HepG2 (cell line): ENCODE data around the gene TMEM129. TPM values are rescaled to one million over a fixed set of nuclear protein-coding genes. Genes with fewer than 3 reads are reported as not detected.

Experiments used
- CHCHD3 ChIP-seq: sonication (generic); formaldehyde crosslinking; IDR thresholded peaks from 2 replicates; pipeline ENCODE4 v1.8.0; 2022; ENCODE audit warnings: mild to moderate bottlenecking, missing genetic modification reagents, moderate library complexity
- FLYWCH1 ChIP-seq: sonication (generic); formaldehyde crosslinking; IDR thresholded peaks from 2 replicates; pipeline ENCODE4 v1.8.1; 2023; ENCODE audit warnings: mild to moderate bottlenecking, missing genetic modification reagents
- FOXA3 ChIP-seq: IDR thresholded peaks from 2 replicates; pipeline ENCODE4 v1.6.1; 2016; ENCODE audit warnings: missing genetic modification reagents, missing compliant biosample characterization
- FOXM1 ChIP-seq: sonication (generic); formaldehyde crosslinking; IDR thresholded peaks from 2 replicates; pipeline ENCODE4 v1.5.0; 2020; ENCODE audit warnings: missing genetic modification reagents
- MTA3 ChIP-seq: sonication (generic); formaldehyde crosslinking; IDR thresholded peaks from 2 replicates; pipeline ENCODE4 v1.4.0; 2020; ENCODE audit warnings: missing genetic modification reagents
- MTF2 ChIP-seq: sonication (generic); formaldehyde crosslinking; IDR thresholded peaks from 2 replicates; pipeline ENCODE4 v1.5.0; 2020; ENCODE audit warnings: missing genetic modification reagents, borderline replicate concordance
- ONECUT2 ChIP-seq: sonication (generic); formaldehyde crosslinking; IDR thresholded peaks from 2 replicates; pipeline ENCODE4 v1.4.0; 2020; ENCODE audit warnings: missing genetic modification reagents
- RARG ChIP-seq: sonication (generic); formaldehyde crosslinking; IDR thresholded peaks from 2 replicates; pipeline ENCODE4 v1.4.0; 2020; ENCODE audit warnings: low read depth, mild to moderate bottlenecking, missing genetic modification reagents
- TGIF2 ChIP-seq: IDR thresholded peaks from 2 replicates; pipeline ENCODE4 v1.6.1; 2016; ENCODE audit warnings: control low read depth, missing compliant biosample characterization
- THAP8 ChIP-seq: sonication (generic); formaldehyde crosslinking; IDR thresholded peaks from 2 replicates; pipeline ENCODE4 v1.5.1; 2020; ENCODE audit warnings: missing genetic modification reagents, mild to moderate bottlenecking, borderline replicate concordance
- TMF1 ChIP-seq: sonication (generic); formaldehyde crosslinking; IDR thresholded peaks from 2 replicates; pipeline ENCODE4 v1.8.1; 2022; ENCODE audit warnings: low read depth, missing genetic modification reagents
- ZFY ChIP-seq: sonication (generic); formaldehyde crosslinking; IDR thresholded peaks from 2 replicates; pipeline ENCODE4 v1.4.0; 2020; ENCODE audit warnings: missing genetic modification reagents
- ZNF121 ChIP-seq: sonication (generic); formaldehyde crosslinking; IDR thresholded peaks from 2 replicates; pipeline ENCODE4 v1.5.0; 2020; ENCODE audit warnings: mild to moderate bottlenecking, missing genetic modification reagents
- ZNF230 ChIP-seq: sonication (generic); formaldehyde crosslinking; IDR thresholded peaks from 2 replicates; pipeline ENCODE4 v1.4.0; 2020; ENCODE audit warnings: mild to moderate bottlenecking, missing genetic modification reagents
- ZNF282 ChIP-seq: fragments of 450-650 bp; IDR thresholded peaks from 2 replicates; pipeline ENCODE4 v1.6.1; 2018; ENCODE audit not compliant: partially characterized antibody
- ZNF329 ChIP-seq: sonication (generic); formaldehyde crosslinking; IDR thresholded peaks from 2 replicates; pipeline ENCODE4 v1.9.0; 2021; ENCODE audit warnings: low read depth, mild to moderate bottlenecking, missing genetic modification reagents
- ZNF383 ChIP-seq: sonication (generic); formaldehyde crosslinking; IDR thresholded peaks from 2 replicates; pipeline ENCODE4 v1.4.0; 2020; ENCODE audit warnings: missing genetic modification reagents, mild to moderate bottlenecking, borderline replicate concordance
- ZNF468 ChIP-seq: sonication (generic); formaldehyde crosslinking; IDR thresholded peaks from 2 replicates; pipeline ENCODE4 v1.8.0; 2022; ENCODE audit warnings: mild to moderate bottlenecking, moderate library complexity, missing genetic modification reagents
- ZNF569 ChIP-seq: sonication (generic); formaldehyde crosslinking; IDR thresholded peaks from 2 replicates; pipeline ENCODE4 v1.5.0; 2020; ENCODE audit warnings: mild to moderate bottlenecking, missing genetic modification reagents, moderate library complexity, borderline replicate concordance
- ZNF678 ChIP-seq: sonication (generic); formaldehyde crosslinking; IDR thresholded peaks from 2 replicates; pipeline ENCODE4 v1.4.0; 2020; ENCODE audit warnings: mild to moderate bottlenecking, missing genetic modification reagents
- ZNF740 ChIP-seq: sonication (generic); formaldehyde crosslinking; IDR thresholded peaks from 2 replicates; pipeline ENCODE4 v1.4.0; 2020; ENCODE audit warnings: missing genetic modification reagents
- ZNF776 ChIP-seq: sonication (generic); formaldehyde crosslinking; IDR thresholded peaks from 2 replicates; pipeline ENCODE4 v1.4.0; 2020; ENCODE audit warnings: mild to moderate bottlenecking, missing genetic modification reagents
- polyA plus RNA-seq, 8 experiments: library from polyadenylated mRNA; depleted of rRNA in 3 of 8; stranded (reverse) in 7 of 8; unstranded in 1 of 8; fragments of >200 nt; fragmentation: Illumina TruSeq in 4 of 8; extraction: Trizol in 4 of 8; gene quantifications; 2 replicates each; pipeline versions ENCODE4 v1.2.1 to v1.2.3, GENCODE V29; 2011 to 2016; ENCODE audit warnings: low read depth in 4 of 8, missing spikeins in 1 of 8, mixed read lengths in 1 of 8; ENCODE audit not compliant: insufficient read depth in 1 of 8
- total RNA-seq, 5 experiments: library from RNA; depleted of rRNA; stranded (reverse); fragments of >200 nt; fragmentation: Illumina TruSeq; extraction: Trizol; gene quantifications; 2 replicates each; pipeline ENCODE4 v1.2.3, GENCODE V29; 2016; ENCODE audit warnings: low read depth in 1 of 5
- TF ChIP-seq, protein P1 (sequence below): sonication (generic); formaldehyde crosslinking; IDR thresholded peaks from 2 replicates; pipeline ENCODE4 v1.4.0; 2020; ENCODE audit warnings: missing genetic modification reagents
- TF ChIP-seq, protein P2 (sequence below): sonication (generic); formaldehyde crosslinking; IDR thresholded peaks from 2 replicates; pipeline ENCODE4 v1.9.0; 2021; ENCODE audit warnings: missing genetic modification reagents, borderline replicate concordance

TMEM129 gene
- total and polyA plus RNA-seq, 2 of the 13 experiments (the other 11 are each of a cell fraction or from before 2014, with no cell fraction given): 19.0 to 25.8 TPM

DNA sequence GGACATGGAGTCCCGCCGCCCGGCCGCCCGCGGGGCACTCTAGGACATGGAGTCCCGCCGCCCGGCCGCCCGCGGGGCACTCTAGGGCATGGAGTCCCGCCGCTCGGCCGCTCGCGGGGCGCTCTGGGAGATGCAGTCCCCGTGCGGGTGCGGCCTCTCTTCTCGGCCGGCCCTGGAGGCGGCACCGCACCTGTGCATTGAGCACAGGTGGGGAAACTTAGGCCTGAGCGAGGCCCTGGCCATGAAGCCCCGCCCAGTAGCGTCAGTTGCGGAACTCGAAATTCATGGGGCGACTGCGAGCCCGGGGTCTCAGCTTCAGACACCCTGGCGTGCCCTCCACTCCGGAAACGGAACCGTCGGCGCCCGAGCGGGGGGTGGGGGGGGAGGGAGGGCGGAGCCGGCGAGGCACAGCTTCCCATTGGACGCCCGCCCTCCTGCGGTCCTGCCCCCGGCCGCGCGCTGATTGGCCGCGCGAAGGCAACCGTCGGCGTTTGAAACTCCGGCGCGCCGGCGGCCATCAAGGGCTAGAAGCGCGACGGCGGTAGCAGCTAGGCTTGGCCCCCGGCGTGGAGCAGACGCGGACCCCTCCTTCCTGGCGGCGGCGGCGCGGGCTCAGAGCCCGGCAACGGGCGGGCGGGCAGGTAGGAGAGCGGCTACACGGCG lies at the start of gene TMEM129, which contains the start of gene TACC3 (continued):
- TF ChIP-seq ZNF329 (CRISPR knock-in tag) (no peak), ZNF468 (CRISPR knock-in tag) (no peak), ZNF776 (CRISPR knock-in tag) (no peak), MTA3 (CRISPR knock-in tag) (no peak), ZNF740 (CRISPR knock-in tag) (peak; percentile 54; the same call in 1 of the 2 replicates), RARG (no peak), ZNF383 (no peak), CHCHD3 (CRISPR knock-in tag) (no peak), THAP8 (CRISPR knock-in tag) (0 out of 2 replicates have a peak, but pooled peaks have one; percentile 15), TGIF2 (CRISPR knock-in tag) (peak; percentile 85), ZNF678 (no peak), ZNF121 (CRISPR knock-in tag) (no peak), TMF1 (CRISPR knock-in tag) (peak; percentile 17; the same call in 1 of the 2 replicates), MTF2 (CRISPR knock-in tag) (no peak), ZNF569 (no peak), ZFY (CRISPR knock-in tag) (peak; percentile 96), ONECUT2 (no peak), FLYWCH1 (CRISPR knock-in tag) (no peak), ZNF282 (no peak), ZNF230 (CRISPR knock-in tag) (no peak), FOXA3 (CRISPR knock-in tag) (0 out of 2 replicates have a peak, but pooled peaks have one; percentile 23), FOXM1 (CRISPR knock-in tag) (peak; percentile 82; the same call in 1 of the 2 replicates)
- TF ChIP-seq, protein P1, sequence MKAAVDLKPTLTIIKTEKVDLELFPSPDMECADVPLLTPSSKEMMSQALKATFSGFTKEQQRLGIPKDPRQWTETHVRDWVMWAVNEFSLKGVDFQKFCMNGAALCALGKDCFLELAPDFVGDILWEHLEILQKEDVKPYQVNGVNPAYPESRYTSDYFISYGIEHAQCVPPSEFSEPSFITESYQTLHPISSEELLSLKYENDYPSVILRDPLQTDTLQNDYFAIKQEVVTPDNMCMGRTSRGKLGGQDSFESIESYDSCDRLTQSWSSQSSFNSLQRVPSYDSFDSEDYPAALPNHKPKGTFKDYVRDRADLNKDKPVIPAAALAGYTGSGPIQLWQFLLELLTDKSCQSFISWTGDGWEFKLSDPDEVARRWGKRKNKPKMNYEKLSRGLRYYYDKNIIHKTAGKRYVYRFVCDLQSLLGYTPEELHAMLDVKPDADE: no peak
- TF ChIP-seq, protein P2, sequence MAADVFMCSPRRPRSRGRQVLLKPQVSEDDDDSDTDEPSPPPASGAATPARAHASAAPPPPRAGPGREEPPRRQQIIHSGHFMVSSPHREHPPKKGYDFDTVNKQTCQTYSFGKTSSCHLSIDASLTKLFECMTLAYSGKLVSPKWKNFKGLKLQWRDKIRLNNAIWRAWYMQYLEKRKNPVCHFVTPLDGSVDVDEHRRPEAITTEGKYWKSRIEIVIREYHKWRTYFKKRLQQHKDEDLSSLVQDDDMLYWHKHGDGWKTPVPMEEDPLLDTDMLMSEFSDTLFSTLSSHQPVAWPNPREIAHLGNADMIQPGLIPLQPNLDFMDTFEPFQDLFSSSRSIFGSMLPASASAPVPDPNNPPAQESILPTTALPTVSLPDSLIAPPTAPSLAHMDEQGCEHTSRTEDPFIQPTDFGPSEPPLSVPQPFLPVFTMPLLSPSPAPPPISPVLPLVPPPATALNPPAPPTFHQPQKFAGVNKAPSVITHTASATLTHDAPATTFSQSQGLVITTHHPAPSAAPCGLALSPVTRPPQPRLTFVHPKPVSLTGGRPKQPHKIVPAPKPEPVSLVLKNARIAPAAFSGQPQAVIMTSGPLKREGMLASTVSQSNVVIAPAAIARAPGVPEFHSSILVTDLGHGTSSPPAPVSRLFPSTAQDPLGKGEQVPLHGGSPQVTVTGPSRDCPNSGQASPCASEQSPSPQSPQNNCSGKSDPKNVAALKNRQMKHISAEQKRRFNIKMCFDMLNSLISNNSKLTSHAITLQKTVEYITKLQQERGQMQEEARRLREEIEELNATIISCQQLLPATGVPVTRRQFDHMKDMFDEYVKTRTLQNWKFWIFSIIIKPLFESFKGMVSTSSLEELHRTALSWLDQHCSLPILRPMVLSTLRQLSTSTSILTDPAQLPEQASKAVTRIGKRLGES (CRISPR knock-in tag): no peak
